MCF 10A (cell line): Measurements from ENCODE around the gene TMEM200A. TPM values are rescaled to one million over a fixed set of nuclear protein-coding genes. Genes with fewer than 3 reads are reported as not detected.

Experiments
- BruUV-seq: library from RNA; stranded (reverse); fragments of 400-500 nt; replicated peaks from 2 replicates; lab custom pipeline; 2021; lab: Mats Ljungman, UMichigan
- CTCF ChIA-PET: fragments of 300-600 bp; sonication (Branson Sonifier 250); formaldehyde crosslinking; extraction: SDS; loops from one replicate; lab custom pipeline; 2021; ENCODE audit warnings: antibody characterized with exemption, inconsistent platforms; lab: Yijun Ruan, JAX
- POLR2A ChIA-PET: fragments of 300-600, 350-650 bp; sonication (Branson Sonifier 250); formaldehyde crosslinking; extraction: SDS; loops from one replicate; lab custom pipeline; 2020; ENCODE audit warnings: antibody characterized with exemption, inconsistent platforms; lab: Yijun Ruan, JAX
- DNase-seq: peaks from one replicate; pipeline ENCODE4 v3.0.0-alpha.2; 2018; ENCODE audit not compliant: unreplicated experiment
- H3K27ac Mint-ChIP-seq: one replicate; pipeline ENCODE4 v1.8.0; 2022; ENCODE audit warnings: mild to moderate bottlenecking, low read depth, mixed read lengths; ENCODE audit not compliant: unreplicated experiment
- H3K27me3 Mint-ChIP-seq: one replicate; pipeline ENCODE4 v1.8.0; 2022; ENCODE audit warnings: mixed read lengths; ENCODE audit not compliant: insufficient read depth, unreplicated experiment
- H3K36me3 Mint-ChIP-seq: one replicate; pipeline ENCODE4 v1.8.0; 2022; ENCODE audit warnings: mild to moderate bottlenecking, moderate library complexity, mixed read lengths; ENCODE audit not compliant: insufficient read depth, unreplicated experiment
- H3K4me1 Mint-ChIP-seq: one replicate; pipeline ENCODE4 v1.8.0; 2022; ENCODE audit warnings: mixed read lengths; ENCODE audit not compliant: insufficient read depth, unreplicated experiment
- H3K4me3 Mint-ChIP-seq: one replicate; pipeline ENCODE4 v1.8.0; 2022; ENCODE audit warnings: mild to moderate bottlenecking, moderate library complexity, mixed read lengths; ENCODE audit not compliant: unreplicated experiment
- H3K9me3 Mint-ChIP-seq: one replicate; pipeline ENCODE4 v1.8.0; 2022; ENCODE audit warnings: mixed read lengths; ENCODE audit not compliant: unreplicated experiment
- CTCF ChIP-seq: fragments of 200-600 bp; IDR thresholded peaks from one replicate; pipeline ENCODE4 v1.8.0; 2022; ENCODE audit warnings: antibody characterized with exemption, mild to moderate bottlenecking; ENCODE audit not compliant: unreplicated experiment
- intact Hi-C: fragments of 100-400 bp; cut with micrococcal nuclease; formaldehyde crosslinking; loops from 2 replicates; pipeline ENCODE4 v1.14.1; 2022
- total RNA-seq: library from RNA; stranded (reverse); gene quantifications from 2 replicates; pipeline ENCODE4 v1.2.3, GENCODE V29; 2022

TMEM200A gene
- total RNA-seq, 1 experiment from 2014 or later, result not detected

GRCh38 chr6:130376936-130377335 is 11.1 kb downstream of the TMEM200A start:
- Mint-ChIP-seq H3K4me3 (no peak overlapping the region), H3K9me3 (no peaks in the 10 kb centered on the region), H3K36me3 (no peaks in the 10 kb centered on the region), H3K4me1 (no peaks in the 10 kb centered on the region), H3K27me3 (no peaks in the 10 kb centered on the region), H3K27ac (no peak overlapping the region)
- POLR2A ChIA-PET, result no interaction called here
- no peak for TF ChIP-seq CTCF
- DNase-seq, result peak; percentile 17
- BruUV-seq, result no TSS peak
- CTCF ChIA-PET, result interaction anchor here (0.6 kb wide), 1 partner anchor 1261 kb away, joined by 5 read pairs; no protein-coding TSS in a partner anchor
- intact Hi-C loops, result no loop called here

DNA sequence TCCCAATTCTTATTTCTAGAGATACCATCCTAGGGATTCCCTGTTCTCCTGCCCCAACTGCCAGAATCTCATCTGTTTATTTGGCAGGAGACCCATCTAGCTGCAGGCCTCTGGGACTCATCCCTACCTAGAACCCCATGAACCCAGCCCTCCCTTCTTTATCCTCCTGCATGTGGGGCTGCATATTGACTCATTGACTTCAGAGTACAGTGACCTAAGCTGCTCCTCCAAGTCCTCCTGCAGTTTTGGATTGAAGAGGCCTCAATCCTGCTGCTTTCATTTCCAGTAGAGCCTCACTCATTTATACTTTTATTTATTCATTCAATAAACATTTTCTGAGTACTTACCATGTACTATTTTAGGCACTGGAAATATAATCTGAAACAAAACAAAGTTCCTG is 11.6 kb downstream of the TMEM200A start:
- Mint-ChIP-seq H3K9me3 (no peaks in the 10 kb centered on the region), H3K4me3 (no peak overlapping the region), H3K27ac (peak overlapping the region; percentile 40), H3K36me3 (no peaks in the 10 kb centered on the region), H3K4me1 (no peaks in the 10 kb centered on the region), H3K27me3 (no peaks in the 10 kb centered on the region)
- no peak for DNase-seq
- CTCF ChIA-PET, result no interaction called here
- POLR2A ChIA-PET, result no interaction called here
- no TSS peak for BruUV-seq
- intact Hi-C loops, result no loop called here
- no peak for TF ChIP-seq CTCF

GRCh38 chr6:130377915-130378314 is 12.1 kb downstream of the TMEM200A start:
- peaks cover 1% of the 10 kb centered on the region for H3K4me1 Mint-ChIP-seq
- BruUV-seq, result no TSS peak
- no peak for DNase-seq
- H3K9me3 Mint-ChIP-seq, result no peaks in the 10 kb centered on the region
- TF ChIP-seq CTCF, result no peak
- no peaks in the 10 kb centered on the region for H3K36me3 Mint-ChIP-seq
- ChIA-PET POLR2A (no interaction called here), CTCF (no interaction called here)
- H3K27ac Mint-ChIP-seq, result peak overlapping the region; percentile 40
- H3K4me3 Mint-ChIP-seq, result no peak overlapping the region
- no peaks in the 10 kb centered on the region for H3K27me3 Mint-ChIP-seq
- intact Hi-C loops, result no loop called here

GRCh38 chr6:130379223-130379622 is 13.4 kb downstream of the TMEM200A start:
- TF ChIP-seq CTCF, result no peak
- intact Hi-C loops, result no loop called here
- Mint-ChIP-seq H3K9me3 (no peaks in the 10 kb centered on the region), H3K4me1 (peaks cover 7% of the 10 kb centered on the region), H3K27ac (no peak overlapping the region), H3K4me3 (no peak overlapping the region), H3K27me3 (no peaks in the 10 kb centered on the region), H3K36me3 (no peaks in the 10 kb centered on the region)
- DNase-seq, result no peak
- POLR2A ChIA-PET, result no interaction called here
- BruUV-seq, result no TSS peak
- CTCF ChIA-PET, result interaction anchor here (0.6 to 1.7 kb wide), 3 partner anchors 28 to 57 kb away, joined by 3 to 4 read pairs (median 3); no protein-coding TSS in a partner anchor
